Stimulated activated CD4-positive, alpha-beta T cell treated with anti-CD3 and anti-CD28 coated beads, Interleukin-12 subunit alpha, Interleukin-12 subunit beta, amount 100 ng/mL, for 4 hours (primary cell): ENCODE results near the gene CALD1.

Experiments
- DNase-seq: peaks from one replicate; pipeline ENCODE4 v3.0.0-alpha.2; 2020

CALD1 gene

DNA sequence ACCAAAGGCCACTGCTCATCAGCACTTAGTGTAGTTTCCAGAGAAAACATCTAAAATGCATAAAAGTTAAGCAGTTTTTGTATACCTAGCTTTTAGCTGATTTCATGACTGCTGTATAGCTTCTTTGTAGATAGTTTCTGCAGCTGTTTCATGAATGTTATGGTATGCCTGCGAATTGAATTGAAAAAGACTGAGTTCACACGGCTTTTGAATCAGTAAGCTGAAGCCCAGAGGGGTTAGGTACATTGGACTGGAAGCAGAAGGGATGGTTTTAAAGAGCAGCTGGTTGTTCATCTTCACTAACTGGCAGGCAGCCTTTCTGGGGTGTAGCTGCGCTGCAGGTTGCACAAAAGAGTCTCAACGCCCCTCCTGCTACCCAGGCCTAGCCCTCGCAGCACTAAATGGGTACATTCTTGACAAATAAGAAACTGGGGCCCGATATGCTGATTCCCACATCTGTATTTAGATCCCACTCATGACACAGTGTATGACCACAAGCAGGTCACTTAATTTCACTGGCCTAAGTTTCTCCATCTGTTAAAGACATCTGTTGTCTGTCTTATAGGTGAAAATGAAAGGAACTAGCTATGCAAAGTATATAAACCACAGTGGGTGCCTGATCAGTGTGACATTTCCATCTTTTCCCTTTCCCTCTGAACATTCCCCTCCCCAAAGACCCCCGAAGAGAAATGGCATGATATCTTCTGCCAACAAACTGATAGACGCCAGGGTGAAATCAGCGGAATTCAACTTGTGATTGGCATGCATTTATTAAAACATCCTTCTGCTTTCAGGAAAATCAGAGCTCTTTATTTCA is 120.9 kb downstream of the CALD1 start:
- DNase-seq = no peak

DNA sequence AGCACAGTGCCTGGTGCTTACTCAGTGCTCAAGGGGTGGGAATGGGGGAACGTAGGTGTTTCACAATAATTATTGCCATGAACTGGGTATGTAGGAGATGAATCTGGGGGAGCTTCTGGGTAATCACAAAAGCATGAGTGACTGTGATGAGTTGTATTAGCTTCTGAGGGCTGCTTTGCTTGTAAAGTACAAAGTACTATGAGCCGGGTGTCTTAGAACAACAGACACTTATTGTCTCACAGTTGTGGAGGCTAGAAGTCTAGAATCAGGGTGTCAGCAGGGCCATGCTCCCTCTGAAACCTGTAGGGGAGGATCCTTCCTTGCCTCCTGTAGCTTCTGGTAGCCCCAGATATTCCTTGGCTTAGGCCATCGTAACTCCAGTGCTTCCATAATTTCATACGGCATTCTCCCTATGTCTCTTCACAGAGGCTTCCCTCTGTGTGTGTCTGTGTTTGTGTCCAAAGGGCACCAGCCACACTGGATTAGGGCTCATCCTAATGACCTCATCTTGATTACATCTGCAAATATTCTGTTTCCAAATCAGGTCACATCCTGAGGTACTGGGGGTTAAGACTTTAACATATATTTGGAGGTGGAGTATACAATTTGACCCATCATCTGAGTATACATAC is 122.1 kb downstream of the CALD1 start:
- DNase-seq = no peak

DNA sequence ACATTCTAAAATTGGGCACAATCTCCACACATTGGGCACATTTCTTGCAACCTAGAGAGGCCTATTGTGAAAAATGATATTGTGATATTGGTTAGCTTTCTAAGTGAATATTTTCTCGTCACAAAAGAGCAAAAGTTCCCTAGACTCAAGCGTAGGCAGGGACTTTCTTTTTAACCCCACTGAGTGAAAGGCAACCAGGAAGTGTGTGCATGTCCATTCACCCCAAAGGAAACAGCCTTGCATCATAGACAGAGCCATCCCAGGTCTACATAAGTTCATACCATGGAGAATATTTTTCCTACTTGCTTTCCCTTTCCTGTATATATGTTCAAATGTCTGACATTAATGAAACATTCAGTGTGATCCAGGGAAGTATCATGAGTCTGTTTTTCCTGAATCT is 122.6 kb downstream of the CALD1 start:
- no peak for DNase-seq

DNA sequence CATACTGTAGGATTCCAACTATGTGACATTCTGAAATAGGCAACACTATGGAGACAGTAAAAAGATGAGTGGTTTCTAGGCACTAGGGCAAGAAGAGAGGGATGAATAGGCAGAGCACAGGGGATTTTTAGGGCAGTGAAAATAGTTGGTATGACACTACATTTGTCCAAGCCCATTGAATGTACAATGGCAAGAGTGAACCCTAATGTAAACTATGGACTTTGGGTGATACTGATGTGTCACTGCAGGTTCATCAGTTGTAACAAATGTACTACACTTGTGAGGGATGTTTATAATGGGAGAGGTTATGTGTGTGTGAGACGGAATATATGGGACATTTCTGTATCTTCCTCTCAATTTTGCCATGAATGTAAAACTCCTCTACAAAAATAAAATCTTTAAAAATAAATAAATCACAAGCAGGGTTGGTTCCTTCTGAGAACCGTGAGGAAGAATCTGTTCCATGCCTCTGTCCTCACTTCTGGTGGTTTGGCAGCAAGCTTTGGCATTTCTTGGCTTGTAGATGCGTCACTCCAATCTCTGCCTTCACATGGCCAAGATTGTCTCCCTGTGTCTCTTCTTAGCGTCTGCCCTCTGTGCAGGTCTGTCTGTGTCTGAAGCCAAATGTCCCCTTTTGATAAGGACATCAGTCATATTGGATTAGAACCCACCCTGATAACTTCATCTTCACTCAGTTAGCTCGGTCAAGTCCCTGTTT is 123.8 kb downstream of the CALD1 start:
- no peak for DNase-seq

DNA sequence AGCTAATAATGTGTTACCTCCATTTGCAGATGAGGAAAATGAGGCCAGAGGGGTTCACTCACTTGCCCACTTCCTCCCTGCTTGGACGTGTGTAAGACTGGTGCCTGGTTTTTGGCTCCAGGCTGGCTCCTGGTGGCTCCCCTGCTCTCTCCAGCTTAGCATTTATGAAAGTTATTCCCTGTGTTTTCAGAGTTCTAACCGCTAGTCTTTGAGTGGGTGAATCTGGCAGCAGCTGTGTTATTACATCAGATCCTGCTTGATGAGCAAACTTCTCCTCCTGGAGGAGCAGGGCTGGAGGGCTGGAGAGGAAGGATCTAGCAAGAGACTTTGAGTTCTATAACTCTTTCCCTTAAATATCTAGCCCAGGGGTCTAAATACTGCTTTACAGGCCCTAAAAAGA is 125.9 kb downstream of the CALD1 start:
- no peak for DNase-seq

DNA sequence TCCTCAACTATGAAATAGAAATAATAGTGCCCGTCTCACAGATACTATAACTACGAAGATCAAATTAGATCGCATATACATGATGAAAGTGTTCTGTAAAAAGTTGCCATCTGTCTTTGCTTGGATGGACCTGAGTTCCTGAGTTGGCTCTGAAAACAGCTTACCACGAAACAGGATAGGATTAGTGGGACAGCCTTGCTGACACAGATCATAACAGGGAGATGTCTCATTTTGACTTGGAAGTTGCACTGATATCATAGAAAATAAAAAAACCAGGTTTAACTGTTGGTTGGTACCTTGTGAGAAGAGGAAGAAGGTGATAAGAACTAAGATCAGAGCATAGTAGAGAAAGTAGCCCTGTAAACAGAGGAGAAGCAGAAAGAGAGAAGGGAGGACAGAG is 127.6 kb downstream of the CALD1 start:
- DNase-seq = no peak

DNA sequence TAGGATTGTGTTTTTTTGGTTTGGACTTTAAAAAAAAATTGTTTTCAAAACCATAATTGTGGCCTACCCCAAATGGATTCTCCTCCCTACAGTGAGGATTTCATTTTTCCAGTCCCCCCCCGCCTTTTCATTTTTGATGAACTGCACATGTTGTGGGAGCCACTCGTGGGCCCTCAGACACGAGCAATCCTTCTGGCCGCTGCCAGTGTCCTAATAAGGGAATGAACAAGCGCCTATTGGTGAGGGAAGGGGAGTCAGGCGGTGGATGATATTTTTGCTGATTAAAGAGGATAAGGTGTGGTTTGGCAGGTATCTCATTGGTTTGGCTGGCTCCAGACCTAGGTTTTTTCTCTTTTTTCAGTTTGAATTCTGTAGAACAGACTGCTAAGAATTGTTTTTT is 128.2 kb downstream of the CALD1 start:
- no peak for DNase-seq

DNA sequence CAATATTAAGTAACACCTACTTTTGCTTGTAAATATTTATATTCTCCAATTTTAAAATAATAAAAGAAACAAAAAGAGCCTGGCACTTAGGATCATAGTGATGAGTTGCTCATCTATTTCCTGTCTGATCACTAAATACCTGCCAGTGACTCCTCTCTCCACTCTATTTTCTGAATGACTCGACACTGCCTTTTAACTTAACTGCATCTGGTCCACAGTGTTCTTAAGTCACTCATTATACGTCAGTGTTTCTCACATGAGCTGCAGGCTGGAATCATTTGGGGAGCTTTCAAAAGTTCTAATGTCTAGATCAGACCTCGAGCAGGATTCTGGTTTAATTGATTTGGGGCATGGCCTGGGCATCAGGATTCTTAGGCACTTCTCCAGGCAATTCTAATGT is 128.9 kb downstream of the CALD1 start:
- no peak for DNase-seq

DNA sequence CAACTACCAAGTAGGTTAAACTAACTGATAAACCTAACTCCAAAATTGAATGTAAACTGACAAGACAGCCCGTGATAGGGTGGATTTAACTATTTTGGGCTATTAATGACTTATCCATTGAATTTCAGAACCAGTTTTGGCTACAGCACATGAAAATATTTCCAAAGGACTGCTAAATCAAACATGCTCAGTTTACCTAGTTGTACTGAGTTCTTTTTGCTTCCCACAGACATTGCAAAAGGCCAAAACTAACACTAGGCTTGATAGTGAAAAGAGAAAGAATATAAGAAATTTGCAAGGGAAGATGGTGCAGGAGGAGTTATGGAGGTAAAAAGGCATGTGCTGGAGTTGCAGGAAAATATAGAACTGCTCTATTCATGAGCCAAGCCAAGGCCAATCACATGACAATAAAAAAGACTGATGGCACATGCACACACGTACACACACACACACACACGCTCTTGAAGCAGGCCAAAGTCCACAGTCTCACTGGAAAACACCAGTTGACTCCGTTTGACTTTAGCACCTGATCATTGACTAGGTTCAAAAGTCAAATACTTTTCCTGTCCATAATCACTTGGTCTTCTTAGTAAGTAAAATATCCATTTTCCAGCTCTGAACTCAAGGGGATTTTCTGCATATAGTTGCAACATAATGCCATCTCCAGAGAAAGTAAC is 130.9 kb downstream of the CALD1 start:
- DNase-seq = no peak

DNA sequence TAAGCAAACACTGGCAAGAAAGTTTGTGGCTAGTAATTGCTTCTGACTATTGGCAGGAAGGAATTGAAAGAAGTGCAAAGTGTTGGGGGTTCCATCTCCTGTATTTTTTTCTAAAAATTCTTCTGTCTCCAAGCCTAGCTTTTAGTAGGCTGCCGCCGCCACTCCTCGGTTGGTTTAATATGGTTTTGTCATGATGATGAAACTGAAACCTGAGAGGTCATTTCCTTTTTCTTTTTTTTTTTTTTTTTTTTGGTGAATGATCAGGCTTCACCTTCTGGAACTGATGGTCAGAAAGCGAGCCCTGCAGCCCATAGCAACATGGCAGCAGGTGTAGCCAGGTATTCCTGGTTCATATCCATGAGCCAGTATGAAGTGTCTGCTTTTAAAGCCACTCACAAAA is 131.5 kb downstream of the CALD1 start:
- DNase-seq = no peak

DNA sequence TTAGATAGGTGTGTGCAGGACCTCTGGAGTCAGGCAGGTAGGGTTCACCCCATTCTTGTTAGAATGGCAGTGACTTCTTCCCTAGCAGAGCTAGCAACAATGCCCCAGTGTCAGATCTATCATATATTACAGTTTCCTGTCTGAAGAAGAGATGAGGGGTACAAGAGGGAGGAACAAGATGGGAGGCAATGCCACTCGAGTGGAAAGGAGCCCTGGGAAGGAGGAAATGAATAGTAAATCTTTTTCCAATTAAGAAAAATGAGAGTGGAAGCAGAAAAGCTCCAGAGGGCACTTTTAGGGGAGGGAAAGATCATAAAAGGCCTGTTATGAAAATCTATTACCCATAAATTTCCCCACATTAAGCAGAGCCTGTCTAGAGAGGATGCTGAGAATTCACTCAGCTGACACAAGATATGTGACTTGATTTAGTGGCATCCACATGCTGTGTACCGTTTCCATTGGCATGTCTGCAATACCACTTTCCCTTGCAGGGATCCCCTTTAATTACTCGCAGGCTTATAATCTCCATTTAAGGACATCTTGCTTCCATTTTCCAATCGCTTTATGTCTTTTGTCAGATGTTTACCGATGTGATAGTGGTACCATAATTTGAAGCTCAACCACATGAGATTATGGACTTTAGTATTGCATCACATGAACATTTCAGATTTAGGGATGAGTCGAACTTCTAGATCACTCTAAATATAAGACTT is 136.9 kb downstream of the CALD1 start:
- no peak for DNase-seq

DNA sequence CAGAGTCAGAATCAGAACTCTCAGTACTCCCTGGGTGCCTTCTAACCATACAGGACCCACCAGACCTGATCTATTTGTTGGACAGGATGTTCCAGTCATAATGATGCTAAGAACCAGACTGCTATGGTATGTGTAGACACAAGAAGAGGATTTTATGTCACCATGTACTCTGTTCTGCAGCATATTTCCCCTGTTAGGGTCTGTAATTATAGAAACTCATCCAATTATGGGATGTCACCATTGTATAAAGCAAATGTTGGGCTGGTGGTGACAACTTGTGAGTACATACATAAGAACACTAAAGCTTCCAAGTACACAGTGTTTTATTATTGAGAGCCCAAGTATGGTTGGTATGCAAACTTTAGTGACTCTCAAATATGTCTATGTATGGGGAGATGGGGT is 139.8 kb downstream of the CALD1 start:
- no peak for DNase-seq

DNA sequence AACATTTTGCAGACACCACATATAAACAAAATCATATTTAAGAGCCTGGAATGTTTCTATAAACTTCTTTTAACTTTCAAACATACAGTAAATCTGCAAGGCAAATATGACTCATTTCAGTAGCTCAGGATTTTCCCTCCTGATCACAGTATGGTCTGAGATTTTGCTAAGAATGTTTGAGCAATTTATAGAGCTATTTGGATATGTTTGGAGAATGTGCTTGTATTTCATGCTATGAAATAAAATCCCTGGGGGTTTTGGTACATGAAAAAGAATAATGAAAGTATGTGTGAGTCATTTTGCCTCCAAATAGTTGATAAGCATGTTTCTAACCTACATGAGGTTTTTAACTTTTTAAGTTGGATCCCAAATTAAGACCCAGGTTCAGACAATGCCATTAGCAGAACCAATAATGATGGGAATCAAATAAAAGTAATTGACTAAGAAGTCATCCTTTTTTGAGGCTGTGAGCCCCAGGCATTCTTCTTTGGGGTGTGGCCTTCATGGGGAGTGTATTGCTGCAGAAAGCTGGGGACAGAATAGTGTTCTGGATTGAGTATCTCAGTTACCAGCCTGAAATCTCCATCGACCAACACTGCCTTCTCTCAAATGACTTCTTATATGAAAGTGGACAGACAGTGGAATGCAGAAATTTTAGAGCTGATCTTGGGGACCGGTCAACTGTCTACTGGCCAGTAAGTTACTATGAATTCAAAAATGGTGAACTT is 140.8 kb downstream of the CALD1 start:
- DNase-seq = no peak

DNA sequence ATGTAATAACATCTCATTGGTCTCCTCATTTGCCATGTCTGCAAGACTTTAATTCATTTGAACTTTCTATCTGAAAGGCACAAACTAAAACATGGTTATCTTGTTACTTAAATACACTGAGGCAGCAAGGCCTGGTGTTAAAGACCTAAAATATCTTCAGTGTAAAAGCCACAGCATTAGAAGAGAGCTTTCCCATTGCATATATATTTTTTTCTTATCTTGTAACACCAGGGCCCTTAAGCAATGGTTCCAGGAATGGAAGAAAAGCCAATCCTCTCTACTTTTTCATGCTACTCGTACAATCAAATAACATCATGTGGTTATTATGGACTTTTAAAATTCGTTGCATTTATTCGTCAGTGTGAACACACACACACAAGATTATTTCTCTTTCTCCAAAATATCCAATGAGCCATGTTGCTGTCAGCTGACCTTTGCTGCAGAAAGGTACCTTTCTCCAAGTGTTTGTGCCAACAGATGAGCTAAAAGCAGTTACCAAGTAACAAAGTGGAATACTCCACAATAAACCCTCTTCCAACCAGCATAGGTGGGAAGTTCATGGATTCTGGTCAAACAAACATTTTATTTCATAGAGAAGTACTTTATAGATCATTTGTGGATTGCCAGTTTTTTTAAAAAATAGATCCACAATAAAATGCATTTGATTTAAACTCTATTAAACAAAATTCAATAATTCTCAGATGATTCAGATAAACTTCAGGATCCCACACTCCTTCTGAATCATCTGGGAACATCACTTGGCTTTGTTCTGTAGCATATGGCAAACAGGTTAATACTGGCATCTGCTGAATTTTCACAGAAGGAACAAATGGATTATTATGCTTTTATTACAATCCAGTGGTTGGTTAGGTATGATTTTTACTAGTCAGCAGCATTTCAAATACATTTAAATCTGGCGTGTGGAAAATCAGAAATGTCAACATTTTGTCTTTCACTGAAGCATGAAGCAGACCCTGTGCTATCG is 143.6 kb downstream of the CALD1 start:
- no peak for DNase-seq

DNA sequence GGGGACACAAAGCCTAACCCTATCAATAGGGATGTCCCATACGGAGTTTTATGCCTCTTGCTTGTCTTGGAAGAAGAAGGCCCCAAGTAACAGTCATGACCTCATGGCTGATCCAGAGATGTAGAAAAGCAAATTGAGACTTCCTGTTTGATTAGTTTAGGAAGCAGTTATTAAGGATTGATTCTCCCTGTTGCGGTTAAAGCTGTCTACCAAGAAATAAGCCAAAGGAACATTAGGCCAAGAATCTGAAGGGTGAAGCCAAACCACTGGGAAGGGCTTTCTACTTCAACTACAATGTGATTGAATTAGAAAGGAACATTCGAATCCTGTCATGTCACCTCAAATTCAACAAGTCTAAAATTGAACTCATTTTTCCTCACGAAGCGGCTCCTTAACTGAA is 146.3 kb downstream of the CALD1 start:
- DNase-seq = no peak

DNA sequence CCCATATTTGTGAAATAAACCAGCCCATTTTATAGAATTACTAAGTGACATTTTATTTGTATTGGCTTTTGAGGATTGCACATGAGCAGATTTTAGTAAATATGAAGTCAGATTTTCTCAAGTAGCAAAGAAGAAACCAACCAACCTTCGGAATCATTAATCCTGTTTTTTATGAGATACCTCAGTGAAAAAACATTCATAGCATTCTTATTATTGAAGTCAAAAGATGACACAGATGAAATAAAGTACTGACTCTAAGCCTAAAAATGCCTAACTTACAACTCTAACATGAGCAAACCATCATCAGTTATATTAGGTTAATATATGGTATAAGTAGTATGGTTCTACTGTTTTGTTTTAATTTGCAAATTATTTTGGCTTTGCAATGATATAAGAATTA is 147.0 kb downstream of the CALD1 start:
- DNase-seq = no peak

DNA sequence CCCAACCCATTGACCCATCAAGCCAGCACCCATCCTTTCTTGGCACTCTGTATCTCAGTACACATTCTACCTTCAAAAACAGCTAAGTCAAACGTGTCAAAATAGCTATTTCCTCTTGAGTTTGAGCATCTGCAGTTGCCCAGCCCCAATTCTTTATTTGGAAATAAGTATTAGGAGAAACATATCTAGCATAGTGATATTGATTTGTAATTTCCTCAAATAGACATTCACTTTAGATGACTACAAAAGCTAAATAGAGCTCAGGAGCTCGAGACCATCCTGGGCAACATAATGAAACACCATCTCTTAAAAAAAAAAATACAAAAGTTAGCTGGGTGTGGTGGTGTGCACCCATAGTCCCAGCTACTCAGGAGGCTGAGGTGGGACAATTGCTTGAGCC is 147.6 kb downstream of the CALD1 start:
- DNase-seq = no peak

DNA sequence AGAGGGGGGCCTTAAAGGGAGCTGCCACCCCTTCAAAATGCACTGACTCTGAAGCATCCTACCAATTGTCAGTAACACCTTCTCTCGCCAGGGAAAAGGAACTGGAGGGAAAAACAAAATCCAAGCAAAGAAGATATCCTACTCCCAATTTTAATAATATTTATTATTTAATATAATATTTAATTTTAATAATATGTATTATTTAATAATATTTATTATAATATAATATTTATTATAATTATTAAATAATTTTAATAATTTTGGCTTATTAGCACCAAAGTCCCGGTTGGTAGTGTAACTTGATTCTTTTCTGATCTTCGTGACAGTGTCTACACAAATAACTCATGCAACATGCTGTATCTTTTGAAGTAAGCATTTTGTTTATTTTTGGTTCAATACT is 148.3 kb downstream of the CALD1 start:
- DNase-seq = no peak

DNA sequence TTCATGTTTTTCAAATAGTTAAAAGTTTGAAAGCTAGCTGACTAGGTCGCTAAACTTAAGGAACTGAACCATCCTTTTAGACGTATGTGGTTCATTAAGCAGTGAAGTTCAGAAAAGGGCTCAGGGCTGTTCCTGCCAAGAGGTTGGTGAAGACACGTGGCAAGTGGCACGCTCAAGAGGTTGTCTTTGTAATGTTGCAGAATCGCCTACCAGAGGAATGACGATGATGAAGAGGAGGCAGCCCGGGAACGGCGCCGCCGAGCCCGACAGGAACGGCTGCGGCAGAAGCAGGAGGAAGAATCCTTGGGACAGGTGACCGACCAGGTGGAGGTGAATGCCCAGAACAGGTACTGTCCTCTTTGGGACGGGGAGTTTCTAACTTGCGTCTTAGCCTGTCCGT is 149.1 kb downstream of the CALD1 start:
- no peak for DNase-seq

DNA sequence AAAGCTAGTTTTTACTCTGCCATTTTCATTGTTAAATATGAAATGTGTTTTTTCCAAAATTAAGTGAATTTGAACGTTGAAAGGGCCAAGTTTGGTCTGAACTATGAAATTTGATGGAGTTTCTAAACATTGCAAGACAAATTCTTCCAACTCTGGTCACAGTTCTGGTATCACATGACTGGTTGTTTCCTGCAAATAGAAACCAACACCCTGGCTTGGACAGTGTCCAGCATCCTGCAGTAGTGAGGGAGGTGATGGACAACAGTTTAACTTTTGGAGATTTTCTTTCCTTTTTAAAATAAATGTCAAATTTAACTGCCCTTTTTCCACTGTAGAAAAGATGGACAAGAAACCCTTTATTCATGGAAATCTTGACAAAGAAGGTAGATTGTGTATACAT is 152.1 kb downstream of the CALD1 start:
- DNase-seq = no peak
